Mesodermal cell (in vitro differentiated cells): Measurements from ENCODE around the gene LRMDA.

Source experiments
- H3K27ac ChIP-seq: 2 replicates; pipeline ENCODE4 v1.7.0; 2013; ENCODE audit warnings: mild to moderate bottlenecking, low read depth, low read length, moderate library complexity; ENCODE audit not compliant: severe bottlenecking
- H3K36me3 ChIP-seq: 2 replicates; pipeline ENCODE4 v1.7.1; 2013; ENCODE audit warnings: mild to moderate bottlenecking, low read length, moderate library complexity; ENCODE audit not compliant: control insufficient read depth, insufficient read depth
- H3K4me1 ChIP-seq: one replicate; pipeline ENCODE4 v1.7.1; 2013; ENCODE audit warnings: mild to moderate bottlenecking, low read length; ENCODE audit not compliant: insufficient read depth, control insufficient read depth, poor library complexity, severe bottlenecking
- H3K4me3 ChIP-seq: 2 replicates; pipeline ENCODE4 v1.7.0; 2013; ENCODE audit warnings: low read length, control low read depth, mild to moderate bottlenecking; ENCODE audit not compliant: insufficient read depth, poor library complexity, severe bottlenecking; ENCODE audit errors: extremely low read depth
- H3K9me3 ChIP-seq: 2 replicates; pipeline ENCODE4 v1.7.1; 2013; ENCODE audit warnings: mild to moderate bottlenecking, low read length, moderate library complexity; ENCODE audit not compliant: control insufficient read depth
- WGBS, 2 experiments: methylation state at CpG; one replicate each; pipeline ENCODE4 v1.1.5; 2013; ENCODE audit warnings: missing lambda C conversion rate in 2 of 2; ENCODE audit not compliant: insufficient coverage in 2 of 2; 5-methylcytosine and 5-hydroxymethylcytosine counted together

The LRMDA gene

GRCh38 chr10:75941223-75941801 is 509.9 kb downstream of the LRMDA start:
- H3K27ac ChIP-seq = no peak overlapping the region
- no peaks in the 10 kb centered on the region for H3K36me3 ChIP-seq
- WGBS, 2 experiments = 89 to 91% methylated on average over 6 to 9 of the region's 9 CpGs
- no peak overlapping the region for H3K4me3 ChIP-seq
- H3K4me1 ChIP-seq = no peaks in the 10 kb centered on the region
- no peaks in the 10 kb centered on the region for H3K9me3 ChIP-seq

- WGBS, 2 experiments = no CpG with 5 or more reads among the region's 2 CpGs
These were observed 512.6 kb downstream of the LRMDA start for GRCh38 chr10:75944061-75944460.

GRCh38 chr10:75948583-75948982 is 517.2 kb downstream of the LRMDA start:
- WGBS, 2 experiments = 93% methylated on average over 2 of the region's 3 CpGs; no CpG with 5 or more reads in 1 of the 2 experiments
- Histone ChIP-seq H3K4me1 (peaks cover 9% of the 10 kb centered on the region), H3K27ac (no peak overlapping the region), H3K4me3 (no peak overlapping the region), H3K36me3 (no peaks in the 10 kb centered on the region), H3K9me3 (no peaks in the 10 kb centered on the region)

More at GRCh38 chr10:75944061-75944460, 512.6 kb downstream of the LRMDA start:
- Histone ChIP-seq H3K4me3 (no peak overlapping the region), H3K4me1 (no peaks in the 10 kb centered on the region), H3K9me3 (no peaks in the 10 kb centered on the region), H3K36me3 (no peaks in the 10 kb centered on the region), H3K27ac (no peak overlapping the region)

- Histone ChIP-seq H3K4me1 (peaks cover 9% of the 10 kb centered on the region), H3K9me3 (no peaks in the 10 kb centered on the region), H3K36me3 (no peaks in the 10 kb centered on the region), H3K27ac (no peak overlapping the region), H3K4me3 (no peak overlapping the region)
- WGBS, 2 experiments = 80% methylated on average over 1 of the region's 2 CpGs; no CpG with 5 or more reads in 1 of the 2 experiments
These were observed 518.9 kb downstream of the LRMDA start for GRCh38 chr10:75950307-75950706.

DNA sequence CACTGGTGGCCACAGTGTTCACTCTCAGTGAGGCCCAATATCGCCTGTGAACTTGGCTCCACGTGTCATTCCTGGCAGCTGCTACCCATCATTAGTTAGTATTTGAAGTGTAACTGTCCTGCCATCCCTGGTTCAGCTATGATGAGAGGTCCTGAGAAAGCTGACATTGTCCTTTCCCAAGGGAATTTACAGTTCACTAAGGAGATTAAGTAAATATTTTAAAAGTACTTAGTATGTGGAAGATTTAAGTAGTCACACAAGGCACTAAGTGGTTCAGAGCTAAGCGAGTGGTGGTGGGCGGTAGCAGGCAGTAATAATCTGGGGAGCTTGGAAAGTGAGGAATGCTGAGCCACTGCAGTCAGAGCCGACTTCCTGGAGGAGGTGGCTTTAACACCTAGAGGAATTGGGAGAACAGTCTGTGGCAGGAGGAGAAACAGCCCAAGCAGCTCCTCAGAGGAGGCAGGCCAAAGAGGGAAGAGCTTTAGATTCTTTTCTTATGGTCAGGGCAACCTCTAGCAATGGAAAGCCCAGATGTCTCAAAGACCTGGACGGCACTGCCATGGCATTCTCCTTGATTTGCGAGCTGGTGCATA is 519.7 kb downstream of the LRMDA start:
- Histone ChIP-seq H3K4me1 (peaks cover 9% of the 10 kb centered on the region), H3K36me3 (no peaks in the 10 kb centered on the region), H3K4me3 (no peak overlapping the region), H3K9me3 (no peaks in the 10 kb centered on the region), H3K27ac (no peak overlapping the region)
- WGBS, 2 experiments = 87 to 90% methylated on average over 7 of the region's 7 CpGs

- no peak overlapping the region for H3K27ac ChIP-seq
- no peak overlapping the region for H3K4me3 ChIP-seq
- H3K4me1 ChIP-seq = peaks cover 9% of the 10 kb centered on the region
- H3K36me3 ChIP-seq = no peaks in the 10 kb centered on the region
- 85 to 100% methylated on average over 6 to 7 of the region's 7 CpGs for WGBS, 2 experiments
- no peaks in the 10 kb centered on the region for H3K9me3 ChIP-seq
These were observed 520.2 kb downstream of the LRMDA start for GRCh38 chr10:75951627-75952026.

- Histone ChIP-seq H3K27ac (no peak overlapping the region), H3K9me3 (no peaks in the 10 kb centered on the region), H3K4me3 (no peak overlapping the region), H3K4me1 (peaks cover 9% of the 10 kb centered on the region), H3K36me3 (no peaks in the 10 kb centered on the region)
- no CpG with 5 or more reads among the region's 7 CpGs for WGBS, 2 experiments
These were observed 520.7 kb downstream of the LRMDA start for GRCh38 chr10:75952093-75952492.

DNA sequence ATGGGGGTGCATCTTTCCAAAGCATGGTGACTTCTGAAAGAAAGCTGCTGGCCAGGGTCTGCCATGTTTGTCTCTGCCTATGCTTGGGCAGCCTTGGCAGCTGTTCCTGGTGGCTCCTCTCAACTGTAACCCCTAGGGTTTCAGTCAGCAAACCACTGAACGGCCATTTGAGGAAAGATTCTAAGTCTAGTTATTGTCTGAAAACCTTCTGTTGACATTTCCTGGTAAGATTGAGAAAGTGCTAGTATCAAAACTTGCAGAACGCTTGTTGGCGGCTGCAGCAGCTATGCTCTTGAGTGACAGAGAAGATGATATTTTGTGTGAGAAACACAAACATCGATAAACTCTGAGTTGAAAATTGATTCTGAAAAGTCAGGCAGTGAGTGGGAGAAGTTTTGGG is 523.1 kb downstream of the LRMDA start:
- WGBS, 2 experiments = 92% methylated on average over 2 to 3 of the region's 4 CpGs
- H3K4me3 ChIP-seq = no peak overlapping the region
- no peak overlapping the region for H3K27ac ChIP-seq
- H3K4me1 ChIP-seq = peaks cover 13% of the 10 kb centered on the region
- H3K36me3 ChIP-seq = no peaks in the 10 kb centered on the region
- H3K9me3 ChIP-seq = no peaks in the 10 kb centered on the region

- 90 to 100% methylated on average over 2 of the region's 2 CpGs for WGBS, 2 experiments
- H3K9me3 ChIP-seq = no peaks in the 10 kb centered on the region
- peaks cover 7% of the 10 kb centered on the region for H3K4me1 ChIP-seq
- no peak overlapping the region for H3K4me3 ChIP-seq
- no peak overlapping the region for H3K27ac ChIP-seq
- H3K36me3 ChIP-seq = no peaks in the 10 kb centered on the region
These were observed 524.6 kb downstream of the LRMDA start for GRCh38 chr10:75955973-75956502.

DNA sequence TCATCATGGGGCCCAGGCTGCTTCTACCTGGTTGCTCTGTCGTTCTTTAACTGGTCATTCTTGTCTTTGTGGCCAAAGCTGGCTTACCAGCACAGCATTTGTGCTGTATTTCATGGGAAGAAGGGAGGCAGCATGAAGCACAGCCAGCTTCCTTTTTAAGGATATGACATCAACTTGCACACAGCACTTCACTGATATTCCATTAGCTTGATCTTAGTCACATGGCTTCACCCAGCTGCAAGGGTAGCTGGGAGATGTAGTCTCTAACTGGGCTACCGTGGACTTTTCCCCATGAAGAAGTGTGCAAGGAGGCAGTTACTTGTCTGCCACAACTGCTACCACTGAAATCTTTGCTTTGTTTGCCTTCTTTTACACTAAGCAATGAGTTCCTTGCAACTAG is 525.2 kb downstream of the LRMDA start:
- no peak overlapping the region for H3K4me3 ChIP-seq
- H3K36me3 ChIP-seq = no peaks in the 10 kb centered on the region
- no peaks in the 10 kb centered on the region for H3K9me3 ChIP-seq
- WGBS, 2 experiments = 100% methylated on average over 2 of the region's 2 CpGs; no CpG with 5 or more reads in 1 of the 2 experiments
- peaks cover 4% of the 10 kb centered on the region for H3K4me1 ChIP-seq
- peak overlapping the region; percentile 65 for H3K27ac ChIP-seq
